ENCODE measurements around the gene ADAMTS7.
"Not testable (repeated sequence)": the region's sequence is repeated elsewhere in the genome, so short reads cannot be mapped to it uniquely, and the experiment has no call there.

ADAMTS7 gene

DNA sequence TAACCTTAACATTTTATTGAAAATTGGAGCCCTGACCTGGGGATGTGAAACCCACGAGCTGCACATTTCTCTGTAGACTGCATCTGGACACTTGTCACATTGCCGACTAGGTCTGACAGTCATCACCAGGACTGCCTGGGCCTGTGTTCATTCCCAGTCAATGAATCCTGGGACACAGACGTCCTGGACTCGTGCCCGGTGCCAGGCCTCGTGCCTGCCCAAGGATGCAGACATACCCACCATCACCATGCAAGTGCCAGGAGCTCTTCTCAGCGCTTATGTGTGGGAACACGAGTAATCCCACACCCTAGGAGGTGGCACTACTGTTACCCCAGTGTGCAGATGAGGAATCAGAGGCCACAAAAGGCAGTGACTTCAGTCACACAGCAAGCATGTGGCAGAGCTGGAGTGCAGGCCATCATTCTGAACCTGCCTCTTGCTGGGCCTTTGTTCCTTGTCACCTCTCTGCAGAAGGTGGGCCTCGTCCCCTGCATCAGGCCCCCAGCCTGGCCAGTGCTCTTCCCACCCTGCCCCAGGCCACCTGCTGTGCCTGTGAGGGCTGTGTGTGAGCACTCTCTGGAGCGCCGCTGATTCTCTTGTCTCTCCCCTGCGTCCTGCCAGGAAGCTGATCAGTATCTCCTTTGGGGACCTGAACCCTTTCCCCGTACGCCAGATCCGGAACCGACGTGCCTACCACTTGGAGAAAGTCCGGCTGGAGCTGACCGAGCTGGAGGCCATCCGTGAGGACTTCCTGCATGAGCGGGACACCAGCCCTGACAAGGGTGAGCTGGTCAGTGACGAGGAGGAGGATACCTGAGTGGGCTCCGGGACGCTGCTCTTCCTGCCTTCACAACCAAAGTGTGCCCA lies 58.5 kb downstream of the ADAMTS7 start:
- no peak for DNase-seq

DNA sequence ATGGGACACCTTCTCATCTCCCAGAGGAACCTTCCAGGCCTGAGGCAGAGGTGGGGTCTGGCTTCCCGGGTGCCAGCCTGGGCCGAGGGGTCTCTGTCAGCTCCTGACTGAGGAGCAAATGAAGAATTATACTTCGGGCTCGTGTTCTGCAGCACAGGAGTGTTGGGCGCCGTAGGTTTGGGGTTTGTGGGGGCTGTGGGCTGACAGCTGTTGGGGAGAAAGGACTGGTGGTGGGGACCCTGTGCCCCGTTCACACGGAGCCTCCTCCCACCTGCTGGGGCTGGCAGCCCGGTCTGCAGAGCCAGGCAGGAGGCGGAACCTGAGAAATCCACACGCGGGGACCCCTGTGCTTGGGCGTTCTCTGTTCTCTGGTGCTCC lies 59.7 kb downstream of the ADAMTS7 start:
- no peak for DNase-seq

DNA sequence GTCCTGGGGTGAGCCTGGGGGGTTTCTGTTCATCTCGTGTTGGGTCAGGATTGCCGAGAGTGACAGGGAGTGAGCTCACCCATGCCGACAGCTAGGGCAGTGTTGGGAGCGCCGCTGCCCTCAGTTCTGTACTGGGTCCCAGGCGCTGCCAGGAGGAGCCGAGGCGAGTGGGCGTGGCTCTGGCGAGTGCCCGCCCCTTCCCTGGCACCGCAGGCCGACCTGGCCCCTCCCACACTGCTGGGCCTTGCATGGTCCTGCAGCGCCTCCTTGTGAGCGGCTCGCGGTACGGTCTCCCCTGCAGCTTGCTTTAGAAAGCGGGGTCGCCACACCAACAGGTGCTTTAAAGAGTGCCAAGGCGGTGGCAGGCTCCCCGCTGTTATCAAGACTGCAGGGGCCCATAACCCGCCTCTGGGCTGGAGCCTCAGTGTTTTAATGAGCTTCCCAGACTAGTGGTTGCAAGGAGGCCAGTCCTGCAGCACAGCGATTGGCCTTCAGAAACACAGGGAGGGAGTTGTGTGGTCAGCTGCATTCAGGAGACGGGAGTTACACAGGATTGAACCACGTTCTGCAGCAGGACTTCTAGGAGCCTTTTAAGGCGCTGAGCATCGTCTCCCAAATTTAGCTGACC lies 60.2 kb downstream of the ADAMTS7 start:
- peak; percentile 69 for DNase-seq

DNA sequence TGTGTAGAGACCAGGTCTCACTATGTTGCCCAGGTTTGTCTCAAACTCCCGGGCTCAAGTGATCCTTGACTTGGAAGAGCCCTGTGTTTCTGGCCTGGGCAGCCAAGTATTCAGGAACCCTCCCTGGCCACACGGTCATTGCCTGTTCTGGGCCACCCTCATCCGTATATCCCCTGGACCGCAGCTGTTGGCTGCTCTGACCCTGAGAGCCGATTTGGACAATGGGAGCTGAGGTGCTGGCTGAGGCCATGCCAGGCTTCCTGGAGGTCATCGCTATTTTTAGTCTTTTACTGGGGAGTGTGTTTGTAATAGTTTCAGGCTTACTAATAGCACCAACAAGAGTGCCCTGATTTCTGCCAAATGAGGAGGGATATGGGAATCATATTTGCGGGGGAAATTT lies 60.7 kb downstream of the ADAMTS7 start:
- no peak for DNase-seq

DNA sequence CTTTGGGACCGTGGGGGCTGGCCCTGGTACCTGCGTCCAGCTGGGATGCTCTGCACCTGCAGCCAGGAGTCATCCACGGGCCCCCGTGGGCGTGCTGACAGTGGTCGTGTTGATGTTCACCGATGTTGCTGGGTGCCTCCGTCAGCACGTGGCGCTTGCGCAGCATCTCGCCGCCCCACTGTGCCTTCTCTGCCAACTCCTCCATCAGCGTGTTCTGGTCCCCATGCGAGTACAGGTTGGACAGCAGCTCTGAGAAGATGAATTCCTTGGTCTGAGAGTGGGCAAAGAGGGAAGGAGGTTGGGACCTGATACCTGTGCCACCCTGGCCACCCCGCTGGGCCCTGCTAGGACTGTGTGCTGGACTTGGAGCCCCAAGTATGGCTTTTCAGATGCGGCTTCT lies 61.4 kb downstream of the ADAMTS7 start:
- DNase-seq, result no peak

DNA sequence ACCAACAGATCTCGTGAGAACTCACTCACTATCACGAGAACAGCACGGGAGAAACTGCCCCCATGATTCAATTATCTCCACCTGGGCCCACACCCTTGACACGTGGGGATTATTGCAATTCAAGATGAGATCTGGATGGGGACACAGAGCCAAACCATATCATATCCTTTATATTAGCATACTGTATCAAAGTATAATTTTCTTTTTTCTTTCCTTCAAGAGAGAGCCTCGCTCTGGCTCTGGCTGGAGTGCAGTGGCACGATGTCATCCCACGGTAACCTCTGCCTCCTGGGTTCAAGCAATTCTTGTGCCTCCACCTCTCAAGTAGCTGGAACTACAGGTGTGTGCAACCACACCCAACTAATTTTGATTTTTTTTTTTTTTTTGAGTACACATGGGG lies 63.4 kb downstream of the ADAMTS7 start:
- DNase-seq, result not testable (repeated sequence)

DNA sequence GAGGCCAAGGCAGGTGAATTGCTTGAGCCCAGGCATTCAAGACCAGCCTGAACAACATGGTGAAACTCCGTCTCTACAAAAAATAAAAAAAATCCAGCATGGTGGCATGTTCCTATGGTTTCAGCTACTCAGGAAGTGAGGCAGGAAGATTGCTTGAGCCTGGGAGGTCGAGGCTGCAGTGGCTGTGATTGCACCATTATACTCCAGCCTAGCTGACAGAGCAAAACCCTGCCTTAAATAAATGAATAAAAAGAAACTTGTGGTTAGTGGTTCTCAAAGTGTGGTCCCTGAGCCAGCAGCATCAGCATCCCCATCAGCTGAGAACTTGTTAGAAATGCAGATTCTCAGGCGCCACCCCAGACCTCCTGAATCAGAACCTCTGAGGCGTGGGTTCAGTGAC lies 69.6 kb downstream of the ADAMTS7 start:
- not testable (repeated sequence) for DNase-seq

DNA sequence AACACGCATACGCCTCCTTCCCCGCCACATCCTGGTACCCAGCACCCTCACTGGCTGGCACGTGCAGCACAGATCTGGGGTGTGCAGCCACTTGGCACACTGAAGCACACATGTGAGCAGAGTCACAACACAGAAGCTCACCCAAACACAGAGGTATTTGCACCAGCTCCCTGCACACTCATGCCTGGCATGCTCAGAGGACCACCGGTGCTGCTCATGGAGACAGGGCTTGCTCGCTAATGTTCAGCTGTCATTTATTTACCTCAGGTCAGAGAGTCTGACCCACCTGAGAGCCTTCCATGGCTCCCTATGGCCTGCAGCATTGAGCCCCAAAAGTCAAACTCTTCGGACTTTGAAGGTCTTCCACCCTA lies 70.4 kb downstream of the ADAMTS7 start:
- DNase-seq, result no peak

DNA sequence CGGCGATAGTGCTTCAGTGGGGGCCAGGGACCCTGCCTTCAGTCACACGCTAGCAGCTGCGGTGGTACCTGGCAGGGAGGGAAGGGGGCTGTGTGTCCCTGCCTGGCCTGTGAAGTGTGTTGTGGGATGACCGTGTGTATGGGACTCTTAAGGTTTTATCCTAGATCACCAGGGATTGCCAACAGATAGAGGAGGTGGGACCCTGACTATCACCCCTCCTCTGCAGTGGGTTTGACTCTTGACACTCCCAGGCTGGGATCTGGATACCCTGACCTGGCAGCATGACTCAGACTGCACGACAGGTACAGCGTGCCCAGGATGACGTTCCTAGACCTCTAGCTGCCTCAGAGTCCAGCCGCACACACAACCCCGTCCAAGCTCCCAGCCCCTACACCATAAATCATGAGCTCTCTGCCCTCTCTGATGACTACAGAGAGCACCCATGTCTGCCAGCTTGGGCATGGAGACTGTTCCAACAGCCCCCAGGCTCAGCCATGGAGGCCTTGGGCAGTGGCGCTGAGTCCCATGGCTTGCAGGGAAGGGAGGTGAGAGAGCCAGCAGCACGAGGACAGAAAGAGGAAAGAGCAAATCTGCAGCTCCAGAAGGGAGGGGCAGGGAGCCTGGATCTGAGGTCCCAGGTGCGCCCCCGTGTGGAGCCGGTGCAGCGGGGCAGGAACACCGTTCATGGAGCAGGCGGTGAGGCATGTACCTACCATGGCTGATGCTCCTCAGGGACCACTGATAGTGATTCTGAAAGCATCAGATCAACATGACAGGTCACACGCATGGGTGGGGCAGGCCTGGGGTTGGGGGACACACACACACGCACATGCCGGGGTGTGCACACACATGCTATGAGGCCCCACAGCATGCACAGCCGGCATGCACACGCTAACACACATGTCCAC lies 71.0 kb downstream of the ADAMTS7 start:
- DNase-seq, result no peak

DNA sequence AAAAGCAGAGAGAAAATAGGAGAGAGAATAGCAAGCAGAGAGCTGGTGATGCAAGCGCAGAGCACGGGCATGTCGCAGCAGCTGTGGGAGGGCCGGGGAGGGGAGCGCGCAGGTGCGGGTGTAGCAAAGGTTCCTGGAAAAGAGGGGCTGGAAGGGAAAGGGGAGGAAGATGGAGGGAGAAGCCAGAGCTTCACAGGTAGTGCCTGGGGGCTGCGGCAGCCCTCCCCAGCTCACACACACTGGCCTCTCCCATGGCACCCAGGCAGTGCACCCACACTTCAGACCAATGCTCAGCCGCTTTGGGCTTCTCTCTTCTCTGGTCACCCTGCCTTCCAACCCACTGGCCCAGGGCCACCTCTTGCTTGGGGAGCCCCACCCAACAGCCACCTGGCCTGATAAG lies 72.1 kb downstream of the ADAMTS7 start:
- DNase-seq, result no peak

DNA sequence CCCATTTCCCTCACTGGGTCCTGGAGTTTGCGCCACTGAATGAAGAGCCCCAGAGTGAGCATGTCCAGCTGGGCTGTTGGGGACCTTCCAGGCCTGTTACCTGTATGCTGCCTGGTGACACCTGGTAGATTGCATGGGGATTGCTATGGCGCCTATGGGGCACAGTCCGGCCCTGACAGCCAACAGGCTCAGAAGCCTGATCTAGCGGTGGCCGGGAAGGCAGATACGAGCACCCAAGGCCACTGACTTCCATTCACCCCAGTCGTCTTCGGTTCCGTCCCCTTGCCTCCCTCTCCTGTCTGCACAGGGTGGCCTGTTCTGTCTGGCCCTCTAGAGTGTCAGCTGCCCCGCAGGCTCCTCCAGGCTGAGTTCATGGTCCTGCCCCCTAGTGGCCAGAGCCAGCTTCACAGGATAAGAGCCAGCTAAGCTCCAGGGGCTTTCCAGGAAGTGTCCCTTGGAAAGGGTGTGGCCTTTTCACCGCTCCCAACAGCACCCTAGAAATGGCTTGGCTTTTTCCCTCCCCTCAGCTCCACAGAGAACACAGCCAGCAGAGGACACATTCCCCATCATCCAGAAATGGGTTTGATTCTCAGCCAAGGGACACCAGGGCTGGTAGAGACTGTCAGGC lies 73.2 kb downstream of the ADAMTS7 start:
- not testable (repeated sequence) for DNase-seq

DNA sequence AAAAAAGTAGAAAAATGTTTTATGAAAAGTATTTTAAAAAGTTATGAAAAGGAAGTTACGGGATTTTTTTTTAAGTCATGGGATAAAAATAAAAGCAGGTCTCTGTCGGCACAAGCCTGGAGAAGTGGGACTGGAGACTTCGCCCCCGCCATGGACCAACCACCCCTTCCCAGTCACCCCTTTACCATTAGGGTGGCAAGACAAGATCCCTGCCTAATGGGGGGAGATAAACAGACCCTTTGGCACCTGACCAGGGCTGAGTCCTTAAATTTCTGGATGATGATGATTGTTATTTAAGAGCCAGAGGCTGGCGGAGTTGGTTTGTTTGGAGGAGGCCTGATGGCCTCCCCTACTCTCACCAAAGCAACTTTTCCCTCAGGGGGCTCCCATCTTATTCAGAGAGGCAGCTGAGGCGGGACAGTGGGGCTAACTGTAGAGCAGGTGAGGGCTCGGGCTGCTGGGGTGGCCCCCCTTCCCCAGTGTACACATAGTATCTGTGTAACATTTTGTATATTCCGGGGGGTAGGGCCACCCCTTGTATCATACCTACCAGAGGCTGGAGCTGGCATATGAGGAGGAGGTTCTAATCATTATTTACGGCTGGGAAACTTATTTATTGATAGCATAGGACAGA lies 74.0 kb downstream of the ADAMTS7 start:
- no peak for DNase-seq

DNA sequence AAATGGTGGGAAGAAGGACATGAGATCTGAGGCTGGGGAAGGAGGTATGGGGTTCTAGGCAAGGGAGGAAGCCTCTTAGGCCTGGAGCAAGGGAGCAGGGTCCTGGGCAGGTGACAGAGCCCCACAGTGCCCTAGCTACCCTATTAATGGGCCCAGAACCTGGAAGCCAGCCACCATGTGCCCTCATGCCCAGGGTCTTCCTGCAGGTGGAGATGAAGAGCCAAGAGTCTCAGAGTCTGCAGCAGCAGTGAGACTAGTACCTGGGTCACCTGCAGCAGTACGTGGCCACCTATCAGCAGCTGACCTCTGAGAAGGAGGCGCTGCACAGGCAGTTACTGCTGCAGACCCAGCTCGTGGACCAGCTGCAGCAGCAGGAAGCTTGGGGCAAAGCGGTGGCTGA lies 75.0 kb downstream of the ADAMTS7 start:
- not testable (repeated sequence) for DNase-seq

DNA sequence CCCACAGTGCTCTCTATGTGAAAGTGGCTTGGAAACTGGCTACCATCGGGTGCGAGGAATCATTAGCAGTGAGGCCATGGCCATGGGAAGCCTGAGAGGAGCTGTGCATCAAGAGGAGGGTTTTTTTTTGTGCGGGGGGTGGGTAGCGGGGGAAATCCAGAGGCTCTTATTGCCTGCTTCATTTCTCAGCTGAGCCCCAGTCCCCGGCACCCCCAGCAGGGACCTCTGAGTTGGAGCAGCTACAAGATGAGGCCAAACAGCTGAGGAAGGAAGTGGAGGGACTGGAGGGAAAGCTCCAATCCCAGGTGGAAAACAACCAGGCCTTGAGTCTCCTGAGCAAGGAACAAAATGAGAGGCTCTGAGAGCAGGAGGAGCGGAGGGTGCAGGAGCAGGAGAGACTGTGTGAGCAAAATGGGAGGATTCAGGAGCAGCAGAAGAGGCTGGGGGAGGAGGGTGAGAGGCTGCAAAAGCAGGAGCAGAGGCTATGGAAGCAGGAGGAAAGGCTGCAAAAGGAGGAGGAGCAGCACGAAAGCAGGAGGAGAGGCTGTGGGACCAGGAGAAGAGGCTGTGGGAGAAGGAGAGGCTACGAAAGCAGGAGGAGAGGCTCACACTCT lies 76.7 kb downstream of the ADAMTS7 start:
- DNase-seq, result no peak

DNA sequence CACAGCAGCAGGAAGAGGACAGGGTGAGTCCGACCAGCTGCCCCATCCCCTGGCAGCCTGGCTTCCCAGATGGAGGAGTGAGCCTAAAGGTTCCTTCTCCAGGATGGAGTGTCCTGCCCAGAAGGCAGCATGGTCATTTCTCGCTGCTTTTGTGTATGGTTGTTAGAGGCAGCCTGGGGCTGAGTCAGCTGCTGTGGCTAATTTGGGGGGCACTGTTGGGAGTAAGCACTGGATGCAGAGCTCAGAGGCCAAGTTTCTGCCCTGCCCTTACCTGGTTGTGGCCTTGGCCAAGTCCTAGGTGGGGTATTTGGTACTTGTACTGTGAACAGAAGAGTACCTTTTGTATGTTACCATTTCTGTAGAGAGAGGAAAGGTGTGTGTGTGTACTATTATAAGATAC lies 78.6 kb downstream of the ADAMTS7 start:
- no peak for DNase-seq

DNA sequence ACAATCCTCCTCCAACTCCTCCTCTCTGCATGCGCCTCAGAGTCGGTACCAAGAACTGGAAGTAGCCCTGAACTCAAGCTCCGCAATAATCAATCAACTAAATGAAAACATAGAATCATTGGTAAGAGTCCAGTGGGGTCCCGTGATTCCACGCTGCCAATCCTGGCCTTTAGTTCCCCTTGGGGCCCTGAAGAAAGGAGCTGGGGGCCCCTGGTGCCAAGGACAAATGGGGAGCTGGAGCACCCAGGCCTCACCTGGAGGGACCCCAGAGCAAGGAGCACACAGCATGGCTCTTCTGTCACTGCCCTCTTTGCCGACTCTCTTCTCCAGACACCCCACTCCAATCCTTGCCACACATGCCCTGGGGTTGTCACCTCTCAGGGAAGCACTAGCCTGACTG lies 80.3 kb downstream of the ADAMTS7 start:
- no peak for DNase-seq

DNA sequence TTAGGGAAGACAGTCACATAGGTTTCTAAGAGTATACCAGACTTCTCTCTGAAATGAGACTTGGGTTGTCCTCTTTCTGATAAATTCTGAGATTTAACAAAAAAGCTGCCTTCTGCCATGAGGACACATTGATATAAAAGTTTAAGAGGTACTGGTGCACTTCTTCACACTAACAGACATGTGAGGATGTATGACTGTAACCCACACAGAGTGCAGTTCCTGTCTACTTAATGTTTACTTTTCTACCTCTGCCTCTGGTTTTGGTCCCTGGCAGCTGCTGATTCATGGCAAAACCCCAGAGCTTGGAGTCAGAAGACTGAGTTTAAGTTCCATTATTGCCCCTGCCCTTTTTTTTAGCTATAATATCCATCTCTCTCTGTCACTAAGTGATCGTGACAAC lies 82.8 kb downstream of the ADAMTS7 start:
- not testable (repeated sequence) for DNase-seq

DNA sequence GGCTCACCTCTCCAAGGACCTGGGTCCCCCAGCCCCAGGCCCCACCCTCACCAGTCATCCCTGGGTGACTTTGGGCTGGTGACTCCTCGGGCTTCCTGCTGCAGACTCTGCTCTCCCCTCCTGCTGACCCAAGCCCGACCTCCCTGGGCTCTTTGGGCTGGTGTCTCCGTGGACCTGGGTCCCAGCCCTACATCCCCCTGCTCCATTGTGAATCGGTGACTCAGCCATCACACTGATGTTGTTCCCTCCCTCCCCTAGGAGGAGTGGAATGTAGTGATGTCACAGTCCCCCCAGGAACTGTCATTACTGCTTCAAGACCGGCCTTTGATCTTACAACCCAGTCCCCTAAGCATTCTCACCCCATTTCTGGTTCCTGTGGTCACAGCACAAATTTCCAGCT lies 83.7 kb downstream of the ADAMTS7 start:
- DNase-seq, result no peak

DNA sequence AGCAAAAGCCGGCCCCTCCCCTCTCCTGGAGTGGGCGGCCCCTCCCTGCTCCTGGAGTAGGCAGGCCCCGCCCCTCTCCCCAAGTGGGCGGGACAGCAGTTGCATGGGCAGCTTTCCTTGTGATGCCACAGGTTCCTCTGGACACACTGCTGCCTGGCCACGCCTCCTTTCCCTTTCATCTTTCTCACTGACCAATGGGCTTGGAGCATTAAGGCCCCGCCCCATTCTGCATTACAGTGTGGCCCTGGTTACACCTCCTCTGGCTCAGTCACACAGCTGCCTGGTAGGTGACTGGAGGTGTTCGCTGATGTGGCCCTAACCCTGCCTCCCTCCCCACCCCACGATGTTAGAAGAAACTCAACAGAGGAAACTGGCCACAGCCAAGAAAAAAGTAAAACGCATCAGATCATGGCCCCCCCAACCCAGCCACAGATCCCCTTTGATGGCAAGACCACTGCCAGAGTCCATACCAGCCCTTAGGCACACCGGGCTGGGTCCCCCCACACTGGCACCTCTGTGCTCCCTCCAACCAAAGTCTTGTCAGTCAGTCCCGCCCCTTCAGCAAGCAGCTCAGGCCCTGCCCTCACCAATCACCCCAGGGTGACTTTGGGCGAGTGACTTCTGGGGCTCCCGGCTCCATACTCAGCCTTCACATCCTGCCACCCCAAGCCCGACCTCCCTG lies 84.3 kb downstream of the ADAMTS7 start:
- no peak for DNase-seq

DNA sequence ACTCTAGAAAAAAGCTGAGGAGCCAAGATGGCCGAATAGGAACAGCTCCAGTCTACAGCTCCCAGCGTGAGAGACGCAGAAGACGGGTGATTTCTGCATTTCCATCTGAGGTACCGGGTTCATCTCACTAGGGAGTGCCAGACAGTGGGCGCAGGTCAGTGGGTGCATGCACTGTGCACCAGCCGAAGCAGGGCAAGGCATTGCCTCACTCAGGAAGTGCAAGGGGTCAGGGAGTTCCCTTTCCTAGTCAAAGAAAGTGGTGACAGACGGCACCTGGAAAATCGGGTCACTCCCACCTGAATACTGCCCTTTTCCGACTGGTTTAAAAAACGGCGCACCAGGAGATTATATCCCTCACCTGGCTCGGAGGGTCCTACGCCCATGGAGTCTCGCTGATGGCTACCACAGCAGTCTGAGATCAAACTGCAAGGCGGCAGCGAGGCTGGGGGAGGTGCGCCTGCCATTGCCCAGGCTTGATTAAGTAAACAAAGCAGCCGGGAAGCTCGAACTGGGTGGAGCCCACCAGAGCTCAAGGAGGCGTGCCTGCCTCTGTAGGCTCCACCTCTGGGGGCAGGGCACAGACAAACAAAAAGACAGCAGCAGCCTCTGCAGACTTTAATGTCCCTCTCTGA lies 91.3 kb downstream of the ADAMTS7 start:
- not testable (repeated sequence) for DNase-seq

DNA sequence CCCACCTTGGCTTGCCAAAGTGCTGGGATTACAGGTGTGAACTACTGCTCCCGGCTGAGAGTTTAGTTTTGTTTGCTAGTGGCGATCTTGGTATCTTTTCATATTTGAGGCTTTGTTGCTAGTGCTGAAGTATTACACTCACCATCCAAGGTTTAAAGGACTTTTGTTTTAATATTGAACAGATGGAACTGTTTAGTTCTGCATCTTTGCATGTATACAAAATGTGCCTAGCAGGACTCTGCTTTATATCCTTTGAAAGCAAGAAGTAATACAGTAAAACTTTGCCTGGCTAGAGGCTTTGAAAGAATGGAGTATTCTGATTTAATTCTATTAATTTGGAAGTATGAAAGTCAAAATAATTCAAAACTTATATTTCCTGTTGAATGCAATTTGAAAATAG lies 92.4 kb downstream of the ADAMTS7 start:
- DNase-seq, result no peak

All from GOT3 (cell line).